Uterus (tissue), 2 donors: ENCODE data around the gene PGM1.

ENCODE experiments used
- CTCF ChIP-seq, 4 experiments: fragments of 200-600 bp in 2 of 4; fragments of 450-650 bp in 2 of 4; sonication (generic) in 2 of 4; IDR thresholded peaks; one replicate each; pipeline ENCODE4 v1.5.1; 2016 to 2019; ENCODE audit warnings: antibody characterized with exemption in 4 of 4, mild to moderate bottlenecking in 2 of 4, moderate library complexity in 1 of 4
- POLR2A ChIP-seq, 2 donors: fragments of 450-650 bp; IDR thresholded peaks; one replicate each; pipeline ENCODE4 v1.6.1; 2016; ENCODE audit warnings: antibody characterized with exemption in 2 of 2, mild to moderate bottlenecking in 1 of 2, moderate library complexity in 1 of 2

GRCh38 chr1:63621698-63622097, 28.5 kb downstream of the PGM1 start:
- TF ChIP-seq CTCF (IDR thresholded peaks at IDR 0.05) (no peak), POLR2A (IDR thresholded peaks at IDR 0.05) (no peak)
